ENCODE results near the gene MAP1B.

Gene MAP1B

DNA sequence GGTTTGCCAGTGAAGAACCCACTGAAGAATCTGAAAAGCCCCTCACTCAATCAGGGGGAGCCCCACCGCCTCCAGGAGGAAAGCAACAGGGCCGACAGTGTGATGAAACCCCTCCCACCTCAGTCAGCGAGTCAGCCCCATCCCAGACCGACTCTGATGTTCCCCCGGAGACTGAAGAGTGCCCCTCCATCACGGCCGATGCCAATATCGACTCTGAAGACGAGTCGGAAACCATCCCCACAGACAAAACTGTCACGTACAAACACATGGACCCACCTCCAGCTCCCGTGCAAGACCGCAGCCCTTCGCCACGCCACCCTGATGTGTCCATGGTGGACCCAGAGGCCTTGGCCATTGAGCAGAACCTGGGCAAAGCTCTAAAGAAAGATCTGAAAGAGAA lies 92.4 kb downstream of the MAP1B start:
- no peak for DNase-seq

DNA sequence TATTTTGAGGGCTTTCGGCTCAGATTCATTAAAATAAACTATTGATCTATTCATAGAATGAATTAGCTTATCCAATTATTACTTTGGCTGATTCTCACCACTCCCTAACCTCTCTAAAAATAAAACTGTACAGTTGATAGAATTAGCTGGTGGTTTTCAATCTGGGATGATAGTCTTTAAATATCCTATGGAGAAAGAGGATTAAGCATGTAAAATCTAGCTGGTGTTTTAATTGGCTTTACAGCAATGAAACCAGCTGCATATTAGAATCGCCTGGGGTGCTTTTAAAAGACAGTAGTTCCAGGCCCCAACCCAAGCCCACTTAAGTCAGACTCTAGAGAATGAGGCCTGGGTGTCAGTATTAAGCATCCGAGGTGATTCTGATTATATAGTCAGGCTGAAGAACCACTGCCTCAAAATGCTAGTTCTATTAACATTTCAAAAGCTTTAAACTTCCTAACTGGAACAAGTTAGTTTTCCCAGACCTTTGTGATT lies 95.1 kb downstream of the MAP1B start:
- no peak for DNase-seq

GRCh38 chr5:72203251-72203845 lies 96.1 kb downstream of the MAP1B start:
- no peak for DNase-seq

DNA sequence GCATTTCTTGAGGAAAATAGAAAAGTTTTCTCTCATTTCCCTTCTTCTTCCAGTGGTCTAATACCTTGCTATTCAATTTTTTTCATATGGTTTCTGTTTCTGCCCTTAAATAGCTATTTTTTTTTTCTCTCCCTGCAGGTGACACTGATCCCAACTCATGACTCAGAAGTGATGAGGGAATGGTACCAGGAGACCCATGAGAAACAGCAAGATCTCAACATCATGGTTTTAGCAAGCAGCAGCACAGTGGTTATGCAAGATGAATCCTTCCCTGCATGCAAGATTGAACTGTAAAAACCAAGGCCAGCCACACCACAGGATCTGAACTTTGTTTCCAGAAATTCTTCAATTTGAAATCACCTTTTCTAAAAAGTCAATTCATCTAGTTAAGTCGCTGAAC lies 97.7 kb downstream of the MAP1B start:
- no peak for DNase-seq

- no peak for DNase-seq
Observed at GRCh38 chr5:72205431-72206009, 98.2 kb downstream of the MAP1B start.

DNA sequence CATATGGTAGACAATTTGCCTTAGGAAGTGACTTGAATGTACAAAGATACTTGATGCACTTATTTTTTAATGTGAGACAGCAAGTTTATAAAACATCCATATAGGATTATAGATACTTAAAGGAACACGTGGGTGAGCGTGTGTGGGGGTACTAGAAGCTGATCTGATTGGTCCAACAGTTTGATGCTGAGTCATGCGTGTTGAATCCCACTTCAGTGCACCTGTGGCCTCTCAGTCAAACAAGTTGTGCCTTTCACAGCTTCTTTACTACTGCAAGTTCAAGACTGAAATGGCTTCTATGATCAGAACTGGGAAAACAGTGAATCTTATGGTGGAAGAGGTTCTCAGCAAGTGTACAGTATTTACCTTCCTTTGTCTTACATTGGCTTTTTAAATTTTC lies 98.9 kb downstream of the MAP1B start:
- DNase-seq: no peak

DNA sequence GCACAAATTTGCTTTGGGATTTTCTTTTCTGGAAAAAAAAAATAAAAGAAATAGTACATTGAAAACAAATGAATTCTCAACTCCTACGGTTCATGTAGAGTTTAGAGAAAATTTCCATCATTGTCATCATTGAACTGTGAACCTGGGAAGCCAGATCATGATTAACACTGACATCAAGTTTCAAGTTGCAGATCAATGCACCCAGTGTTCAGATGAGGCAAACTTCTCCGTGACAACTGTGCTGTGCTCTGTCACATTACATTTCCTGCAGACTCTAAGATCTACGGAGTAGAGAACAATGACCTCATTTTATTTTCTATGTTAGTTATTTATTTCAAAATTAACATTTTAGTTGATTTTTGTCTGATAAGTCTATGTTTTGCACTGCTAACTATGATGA lies 99.7 kb downstream of the MAP1B start:
- DNase-seq: no peak

DNA sequence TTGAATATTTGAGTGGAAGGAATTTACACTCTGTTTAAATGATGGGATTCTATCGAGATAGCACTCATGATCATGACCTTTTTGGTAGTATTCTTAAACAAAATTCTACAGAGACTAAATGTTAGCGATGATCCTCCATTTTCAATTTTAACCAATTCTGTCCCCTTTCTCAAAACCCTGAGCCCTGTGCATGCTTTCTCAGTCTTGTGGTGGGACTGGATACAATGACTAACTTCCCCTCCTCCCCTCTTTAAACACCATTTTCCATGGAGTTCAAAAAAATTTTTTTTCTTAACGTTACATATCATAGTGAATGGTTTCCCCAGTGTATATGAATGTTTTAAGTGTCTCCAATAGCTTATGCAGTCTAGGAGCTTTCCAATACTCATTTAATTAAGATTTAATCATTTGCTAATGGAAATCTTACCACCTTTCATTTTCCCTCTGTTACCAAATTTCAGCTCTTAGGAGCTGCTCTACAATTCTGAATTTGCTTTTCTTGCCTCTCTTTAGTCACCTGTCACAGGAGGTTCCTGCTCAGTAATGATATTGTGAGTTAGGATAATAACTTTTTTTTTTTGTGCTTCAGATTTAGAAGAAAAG lies 101.2 kb downstream of the MAP1B start:
- DNase-seq: no peak

DNA sequence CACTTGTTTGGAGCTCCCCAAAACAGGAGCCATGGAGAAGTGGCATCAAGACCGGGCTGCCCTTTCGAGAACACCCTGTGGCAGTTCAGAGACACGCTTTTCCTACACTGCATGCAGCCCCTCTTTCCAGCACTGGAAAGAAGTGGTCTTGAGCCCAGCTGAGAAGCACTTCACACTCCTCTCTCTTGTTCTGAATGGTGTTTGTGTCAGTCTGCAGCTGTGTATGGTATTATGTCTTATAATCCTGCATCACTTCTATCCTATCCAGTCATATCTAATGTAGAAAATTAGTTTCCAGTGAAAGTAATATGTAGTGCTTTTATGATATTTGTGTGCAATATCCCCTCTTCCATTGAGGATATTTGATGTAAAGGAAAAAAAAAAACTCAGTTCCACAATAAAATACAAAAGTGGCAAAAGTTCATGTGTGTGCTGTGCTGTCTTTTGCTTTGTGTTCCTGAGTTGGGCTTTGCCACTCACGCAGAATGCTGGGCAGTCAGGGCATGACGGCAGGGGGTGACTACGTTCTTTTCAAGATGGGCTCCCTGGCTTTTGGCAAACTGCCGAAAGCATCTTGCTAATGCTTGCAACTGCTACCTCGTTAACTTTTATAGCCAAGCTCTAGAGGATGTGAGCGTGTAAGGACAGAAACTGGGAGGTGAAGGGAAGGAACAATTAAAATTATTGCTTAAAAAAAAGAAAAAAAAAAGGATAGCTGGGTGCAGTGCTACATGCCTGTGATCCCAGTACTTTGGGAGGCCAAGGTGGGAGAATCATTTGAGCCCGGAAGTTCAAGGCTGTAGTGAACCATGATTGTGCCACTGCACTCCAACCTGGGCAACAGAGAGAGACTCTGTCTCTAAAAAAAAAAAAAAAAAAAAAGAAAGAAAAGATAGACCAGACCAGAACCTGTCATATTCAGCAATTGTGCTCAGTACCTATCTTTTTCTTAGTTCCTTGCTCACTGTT lies 102.2 kb downstream of the MAP1B start:
- peak; percentile 31 to 64 for DNase-seq

GRCh38 chr5:72210888-72211678 lies 103.8 kb downstream of the MAP1B start:
- DNase-seq: no peak

- DNase-seq: no peak
Observed at GRCh38 chr5:72212171-72212570, 104.9 kb downstream of the MAP1B start.

DNA sequence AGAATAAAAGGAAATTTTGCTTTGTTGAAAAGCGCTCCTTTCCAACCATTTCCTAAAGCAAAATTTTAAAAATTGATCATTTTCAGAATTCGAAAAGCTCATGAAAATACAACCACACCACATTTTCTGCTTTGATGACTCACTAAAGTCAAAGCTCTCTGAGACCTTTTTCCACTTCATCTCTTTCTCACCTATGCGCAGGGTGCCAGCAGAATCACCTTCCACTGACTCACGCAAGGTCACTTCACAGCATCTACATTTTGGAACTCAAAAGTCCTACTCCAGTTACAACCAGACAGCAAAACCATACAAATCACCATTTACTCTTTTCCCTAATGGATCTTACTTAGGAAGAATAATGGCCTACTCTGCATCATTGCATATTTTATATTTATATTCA lies 106.2 kb downstream of the MAP1B start:
- DNase-seq: no peak

GRCh38 chr5:72214168-72214567 lies 106.9 kb downstream of the MAP1B start:
- DNase-seq: no peak

- DNase-seq: no peak
Observed at GRCh38 chr5:72216756-72217155, 109.5 kb downstream of the MAP1B start.

- no peak for DNase-seq
Observed at GRCh38 chr5:72221099-72221498, 113.8 kb downstream of the MAP1B start.

DNA sequence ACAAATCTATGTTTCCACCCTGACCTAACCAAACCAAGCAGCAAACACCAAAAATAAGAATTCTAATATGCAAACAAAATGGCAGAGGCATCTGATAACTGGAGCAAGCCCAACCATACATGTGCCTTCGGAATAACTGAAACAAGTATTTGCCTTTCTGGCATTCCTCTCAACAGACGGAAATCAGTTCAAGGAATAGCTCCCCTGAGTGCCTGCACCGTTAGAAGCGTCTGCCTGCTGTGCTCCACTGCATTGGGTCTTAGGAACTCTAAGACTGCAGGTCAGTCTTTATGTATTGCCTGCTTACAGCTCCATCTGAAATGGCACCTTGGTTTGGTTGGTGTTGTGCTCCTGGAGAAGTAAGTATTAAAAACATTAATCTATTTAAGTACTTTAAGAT lies 114.3 kb downstream of the MAP1B start:
- no peak for DNase-seq

DNA sequence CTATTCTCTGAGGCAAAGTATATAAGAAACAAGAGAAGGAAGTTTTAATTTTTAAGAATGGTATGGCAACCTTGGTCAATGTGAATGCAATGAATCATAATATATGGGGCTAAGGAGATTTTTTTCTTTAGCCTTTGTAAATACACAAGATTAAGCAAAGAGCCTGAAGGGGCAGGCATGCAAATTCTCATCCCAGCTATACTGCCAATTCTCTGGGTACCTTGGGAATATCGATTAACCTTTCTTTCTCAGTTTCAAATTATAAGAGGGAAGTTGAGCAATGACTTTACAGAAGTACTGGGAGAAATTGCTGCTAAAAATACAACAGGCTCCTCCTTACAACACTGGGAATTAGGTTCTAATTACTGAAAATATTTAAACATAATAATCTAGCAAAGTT lies 115.2 kb downstream of the MAP1B start:
- no peak for DNase-seq

- no peak for DNase-seq
Observed at GRCh38 chr5:72223371-72223770, 116.1 kb downstream of the MAP1B start.

DNA sequence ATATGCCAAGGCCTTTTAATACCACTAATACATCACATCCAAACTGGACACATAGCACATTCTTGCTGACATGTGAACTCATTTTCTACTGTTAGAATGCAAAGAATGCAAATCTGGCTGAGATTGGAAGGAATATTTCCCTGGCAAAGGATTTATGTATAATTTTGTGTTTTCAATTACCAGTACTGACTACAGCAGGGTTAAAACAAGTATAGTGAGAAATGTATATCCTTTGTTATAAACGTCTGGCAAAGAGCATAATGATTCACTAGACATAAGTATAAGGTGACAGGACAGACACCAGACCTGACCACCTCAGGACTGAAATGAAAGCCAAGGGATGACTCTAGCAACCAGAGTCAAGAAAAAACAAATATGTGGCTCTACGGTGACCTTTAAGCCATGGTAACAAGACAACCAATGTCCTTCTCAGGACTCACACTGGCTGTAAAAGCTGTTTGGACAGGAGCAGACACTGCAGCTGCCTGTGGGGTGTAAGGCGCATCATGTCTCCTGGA lies 117.7 kb downstream of the MAP1B start:
- DNase-seq: no peak

- no peak for DNase-seq
Observed at GRCh38 chr5:72225741-72226140, 118.5 kb downstream of the MAP1B start.

GRCh38 chr5:72226950-72227349 lies 119.7 kb downstream of the MAP1B start:
- DNase-seq: no peak

DNA sequence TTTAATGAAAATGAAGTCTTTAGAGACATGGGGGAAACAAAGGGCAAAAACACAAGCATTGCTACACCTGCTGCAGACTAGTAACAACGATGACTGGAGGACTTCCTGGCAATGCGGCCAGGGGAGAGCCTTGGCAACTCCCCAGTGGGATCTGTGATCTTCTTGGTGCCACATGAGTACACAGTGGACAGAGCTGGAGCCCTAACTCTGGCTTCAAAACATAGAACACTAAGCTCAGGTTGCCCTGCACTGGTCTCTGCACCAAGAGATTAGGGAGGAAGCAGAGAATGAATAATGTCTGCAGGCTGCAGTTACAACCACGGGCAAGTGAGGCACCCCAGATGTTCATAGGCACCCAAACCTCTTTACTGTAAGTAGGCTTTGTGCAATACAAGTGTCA lies 121.7 kb downstream of the MAP1B start:
- no peak for DNase-seq

Data from NCI-H2081 (cell line).